Tibial nerve (tissue), 4 donors: ENCODE data around the gene PSEN2. TPM values are rescaled to one million over a fixed set of nuclear protein-coding genes. Genes with fewer than 3 reads are reported as not detected.
"Not testable (repeated sequence)": the region's sequence is repeated elsewhere in the genome, so short reads cannot be mapped to it uniquely, and the experiment has no call there.

Experiments
- DNase-seq, 2 donors: peaks; one replicate each; pipeline ENCODE4 v3.0.0-alpha.2; 2019; ENCODE audit warnings: low spot score in 2 of 2
- H3K27ac ChIP-seq, 4 donors: fragments of 200-600 bp; sonication (generic) in 3 of 4; one replicate each; pipeline ENCODE4 v1.5.1; 2017 to 2019; ENCODE audit warnings: mild to moderate bottlenecking in 1 of 4
- H3K27me3 ChIP-seq, 2 donors: fragments of 200-600 bp; sonication (generic) in 1 of 2; one replicate each; pipeline versions ENCODE4 v1.5.1 to v1.6.0; 2017 to 2019
- H3K36me3 ChIP-seq, 3 donors: fragments of 200-600 bp; sonication (generic); one replicate each; pipeline ENCODE4 v1.5.1; 2018 to 2019
- H3K4me1 ChIP-seq, 4 donors: fragments of 200-600 bp; sonication (generic) in 3 of 4; one replicate each; pipeline ENCODE4 v1.5.1; 2017 to 2019
- H3K4me3 ChIP-seq, 4 donors: fragments of 200-600 bp; sonication (generic) in 3 of 4; one replicate each; pipeline ENCODE4 v1.5.1; 2017 to 2019; ENCODE audit warnings: mild to moderate bottlenecking in 1 of 4, moderate library complexity in 1 of 4
- H3K9me3 ChIP-seq, 4 donors: fragments of 200-600 bp; sonication (generic) in 3 of 4; one replicate each; pipeline ENCODE4 v1.5.1; 2017 to 2019
- EP300 ChIP-seq, 2 donors: sonication (generic); formaldehyde crosslinking; IDR thresholded peaks; one replicate each; pipeline ENCODE4 v1.6.1; 2017; ENCODE audit warnings: antibody characterized with exemption in 2 of 2, mild to moderate bottlenecking in 1 of 2
- POLR2A ChIP-seq, 2 donors: fragments of 450-650 bp; IDR thresholded peaks; one replicate each; pipeline ENCODE4 v1.6.1; 2017; ENCODE audit warnings: antibody characterized with exemption in 2 of 2, mild to moderate bottlenecking in 2 of 2, moderate library complexity in 2 of 2
- WGBS, 2 donors: methylation state at CpG; one replicate each; pipeline ENCODE4 v1.1.5; 2018; 5-methylcytosine and 5-hydroxymethylcytosine counted together
- total RNA-seq, 4 donors: library from RNA; depleted of rRNA; stranded (reverse); fragments of >200 nt; gene quantifications; one replicate each; pipeline ENCODE4 v1.1.0, GENCODE V29; 2016
- TF ChIP-seq, protein P1 (sequence below), 5 experiments: fragments of 200-600 bp in 3 of 5; fragments of 450-650 bp in 2 of 5; sonication (generic) in 3 of 5; IDR thresholded peaks; one replicate each; pipeline ENCODE4 v1.5.1; 2016 to 2019; ENCODE audit warnings: antibody characterized with exemption in 5 of 5, mild to moderate bottlenecking in 3 of 5, moderate library complexity in 2 of 5

Gene PSEN2
- total RNA-seq, 4 donors from 2014 or later: 30.8 to 49.2 (median 40.9) TPM

DNA sequence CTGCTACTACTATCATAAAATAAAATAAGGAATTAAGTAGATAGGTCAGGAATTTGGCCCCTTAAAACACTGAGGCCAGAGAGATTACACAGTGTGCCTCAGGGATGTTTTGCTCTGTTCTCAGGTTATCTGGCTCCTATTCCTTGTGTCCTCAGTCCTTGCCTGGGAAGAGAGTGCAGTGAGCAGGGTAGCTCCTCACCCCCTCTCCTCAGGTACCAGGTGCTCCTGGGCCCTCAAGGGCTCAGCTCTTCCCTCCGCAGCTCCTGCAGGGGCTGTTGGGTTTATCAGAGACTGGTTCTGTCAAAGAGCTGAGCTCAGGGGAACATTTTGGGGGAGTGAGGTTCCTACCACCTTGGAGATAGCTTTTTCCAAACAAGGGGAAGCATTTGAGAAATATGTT is 49.6 kb downstream of the PSEN2 start:
- Histone ChIP-seq H3K36me3 (peaks cover 0 to 28% (median 0%) of the 10 kb centered on the region in 3 donors), H3K4me3 (no peak overlapping the region), H3K27me3 (no peaks in the 10 kb centered on the region), H3K27ac (no peak overlapping the region), H3K4me1 (no peaks in the 10 kb centered on the region), H3K9me3 (no peaks in the 10 kb centered on the region)
- DNase-seq: no peak
- 88 to 100% methylated on average over 1 of the region's 1 CpG for WGBS, 2 donors
- TF ChIP-seq, protein P1, sequence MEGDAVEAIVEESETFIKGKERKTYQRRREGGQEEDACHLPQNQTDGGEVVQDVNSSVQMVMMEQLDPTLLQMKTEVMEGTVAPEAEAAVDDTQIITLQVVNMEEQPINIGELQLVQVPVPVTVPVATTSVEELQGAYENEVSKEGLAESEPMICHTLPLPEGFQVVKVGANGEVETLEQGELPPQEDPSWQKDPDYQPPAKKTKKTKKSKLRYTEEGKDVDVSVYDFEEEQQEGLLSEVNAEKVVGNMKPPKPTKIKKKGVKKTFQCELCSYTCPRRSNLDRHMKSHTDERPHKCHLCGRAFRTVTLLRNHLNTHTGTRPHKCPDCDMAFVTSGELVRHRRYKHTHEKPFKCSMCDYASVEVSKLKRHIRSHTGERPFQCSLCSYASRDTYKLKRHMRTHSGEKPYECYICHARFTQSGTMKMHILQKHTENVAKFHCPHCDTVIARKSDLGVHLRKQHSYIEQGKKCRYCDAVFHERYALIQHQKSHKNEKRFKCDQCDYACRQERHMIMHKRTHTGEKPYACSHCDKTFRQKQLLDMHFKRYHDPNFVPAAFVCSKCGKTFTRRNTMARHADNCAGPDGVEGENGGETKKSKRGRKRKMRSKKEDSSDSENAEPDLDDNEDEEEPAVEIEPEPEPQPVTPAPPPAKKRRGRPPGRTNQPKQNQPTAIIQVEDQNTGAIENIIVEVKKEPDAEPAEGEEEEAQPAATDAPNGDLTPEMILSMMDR (IDR thresholded peaks at IDR 0.05): no peak
- TF ChIP-seq POLR2A (IDR thresholded peaks at IDR 0.05) (no peak), EP300 (IDR thresholded peaks at IDR 0.05) (no peak)

DNA sequence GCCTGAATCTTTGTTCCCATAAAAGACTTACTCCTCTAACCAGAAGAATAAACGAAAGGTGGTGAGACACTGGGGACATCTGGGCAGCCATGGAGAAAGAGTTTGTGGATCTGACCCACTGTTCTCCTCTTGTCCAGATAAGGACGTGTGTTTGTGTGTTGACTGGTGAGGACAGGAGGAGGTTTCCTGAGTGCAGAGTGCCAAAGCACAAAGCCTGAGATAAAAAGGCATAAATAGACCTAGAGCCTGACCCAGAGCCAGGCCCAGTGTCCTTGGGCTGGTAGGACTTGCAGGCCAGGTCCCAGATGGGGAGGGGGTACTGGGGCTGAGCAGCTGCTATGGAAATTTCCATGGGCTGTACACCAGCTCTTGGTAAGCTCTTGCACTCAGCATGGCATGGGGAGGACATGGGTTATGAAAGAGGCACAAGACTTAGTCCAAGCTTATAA is 50.1 kb downstream of the PSEN2 start:
- Histone ChIP-seq H3K4me3 (no peak overlapping the region), H3K36me3 (peaks cover 0 to 26% (median 0%) of the 10 kb centered on the region in 3 donors), H3K27ac (no peak overlapping the region), H3K9me3 (no peaks in the 10 kb centered on the region), H3K4me1 (no peaks in the 10 kb centered on the region), H3K27me3 (no peaks in the 10 kb centered on the region)
- TF ChIP-seq EP300 (IDR thresholded peaks at IDR 0.05): no peak
- 91 to 93% methylated on average over 2 of the region's 2 CpGs for WGBS, 2 donors
- no peak for DNase-seq

DNA sequence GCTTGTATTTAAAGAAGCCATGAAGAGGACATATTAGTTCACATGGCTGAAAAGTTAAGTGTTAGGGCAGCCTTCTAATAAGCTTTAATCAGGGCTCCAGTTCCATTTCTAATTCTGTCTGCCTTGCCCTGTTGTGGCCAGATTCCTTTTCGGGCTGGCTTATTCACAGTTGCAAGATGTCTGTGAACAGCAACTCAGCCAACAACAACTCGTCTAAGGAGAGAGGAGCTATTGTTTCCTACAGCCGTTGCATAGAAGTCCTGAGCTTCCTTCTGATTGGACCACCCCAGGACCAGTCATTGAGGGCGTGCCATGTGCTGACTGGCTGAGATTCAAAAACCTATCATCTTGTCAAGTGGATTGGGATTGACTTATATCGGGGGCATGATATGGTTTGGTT is 51.1 kb downstream of the PSEN2 start:
- 55 to 71% methylated on average over 5 of the region's 5 CpGs for WGBS, 2 donors
- Histone ChIP-seq H3K27ac (no peak overlapping the region), H3K36me3 (peaks cover 0 to 23% (median 0%) of the 10 kb centered on the region in 3 donors), H3K27me3 (no peaks in the 10 kb centered on the region), H3K9me3 (no peaks in the 10 kb centered on the region), H3K4me3 (no peak overlapping the region), H3K4me1 (no peaks in the 10 kb centered on the region)
- DNase-seq: no peak
- TF ChIP-seq, protein P1 (IDR thresholded peaks at IDR 0.05): no peak
- no peak for TF ChIP-seq POLR2A (IDR thresholded peaks at IDR 0.05)

DNA sequence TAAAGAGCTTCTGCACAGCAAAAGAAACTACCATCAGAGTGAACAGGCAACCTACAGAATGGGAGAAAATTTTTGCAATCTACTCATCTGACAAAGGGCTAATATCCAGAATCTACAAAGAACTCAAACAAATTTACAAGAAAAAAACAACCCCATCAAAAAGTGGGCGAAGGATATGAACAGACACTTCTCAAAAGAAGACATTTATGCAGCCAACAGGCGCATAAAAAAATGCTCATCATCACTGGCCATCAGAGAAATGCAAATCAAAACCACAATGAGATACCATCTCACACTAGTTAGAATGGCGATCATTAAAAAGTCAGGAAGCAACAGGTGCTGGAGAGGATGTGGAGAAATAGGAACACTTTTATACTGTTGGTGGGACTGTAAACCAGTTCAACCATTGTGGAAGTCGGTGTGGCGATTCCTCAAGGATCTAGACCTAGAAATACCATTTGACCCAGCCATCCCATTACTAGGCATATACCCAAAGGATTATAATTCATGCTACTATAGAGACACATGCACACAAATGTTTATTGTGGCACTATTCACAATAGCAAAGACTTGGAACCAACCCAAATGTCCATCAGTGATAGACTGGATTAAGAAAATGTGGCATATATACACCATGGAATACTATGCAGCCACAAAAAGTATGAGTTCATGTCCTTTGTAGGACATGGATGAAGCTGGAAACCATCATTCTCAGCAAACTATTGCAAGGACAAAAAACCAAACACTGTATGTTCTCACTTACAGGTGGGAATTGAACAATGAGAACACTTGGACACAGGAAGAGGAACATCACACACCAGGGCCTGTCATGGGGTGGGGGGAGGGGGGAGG is 59.1 kb downstream of the PSEN2 start:
- WGBS, 2 donors: 96 to 98% methylated on average over 5 of the region's 5 CpGs
- H3K9me3 ChIP-seq, H3K4me1 ChIP-seq, H3K27ac ChIP-seq, H3K36me3 ChIP-seq, H3K27me3 ChIP-seq, H3K4me3 ChIP-seq, DNase-seq: not testable (repeated sequence)

DNA sequence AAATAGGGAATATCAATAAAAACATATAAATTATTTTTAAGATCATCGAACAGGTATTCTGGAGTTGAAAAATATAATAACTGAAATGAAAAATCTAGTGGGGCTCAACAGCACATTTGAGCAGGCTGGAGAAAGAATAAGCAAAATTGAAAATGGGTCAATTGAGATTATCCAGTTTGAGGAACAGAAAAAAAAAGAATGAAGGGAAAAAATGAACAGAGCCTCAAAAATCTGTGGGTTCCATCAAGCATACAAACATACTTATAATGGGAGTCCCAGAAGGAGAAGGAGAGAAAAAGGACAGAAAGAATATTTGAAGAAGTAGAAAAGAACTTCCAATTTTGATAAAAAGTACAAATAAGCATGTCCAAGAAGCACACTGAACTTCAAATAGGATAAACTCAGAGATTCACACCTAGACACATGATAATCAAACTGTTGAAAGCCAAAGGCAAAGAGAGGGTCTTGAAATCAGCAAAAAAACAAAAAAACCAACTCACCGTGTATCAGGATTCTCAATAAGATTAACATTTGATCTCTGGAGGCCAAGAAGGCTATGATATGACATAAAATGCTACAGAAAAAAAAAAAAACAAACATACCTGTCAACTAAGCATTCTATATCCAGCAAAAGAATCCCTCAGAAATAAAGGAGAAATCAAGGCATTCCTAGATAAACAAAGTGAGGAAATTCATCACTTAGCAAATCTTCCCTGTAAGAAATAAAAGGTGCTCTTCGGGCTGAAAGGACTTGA is 64.2 kb downstream of the PSEN2 start:
- TF ChIP-seq, protein P1 (IDR thresholded peaks at IDR 0.05): no peak
- no peak for TF ChIP-seq EP300 (IDR thresholded peaks at IDR 0.05)
- TF ChIP-seq POLR2A (IDR thresholded peaks at IDR 0.05): no peak

More for the DNA sequence above, 64.2 kb downstream of the PSEN2 start:
- peaks cover 0 to 18% (median 0%) of the 10 kb centered on the region in 4 donors for H3K9me3 ChIP-seq
- no peak overlapping the region for H3K4me3 ChIP-seq
- H3K27me3 ChIP-seq: no peaks in the 10 kb centered on the region
- 81 to 97% methylated on average over 3 of the region's 3 CpGs for WGBS, 2 donors
- no peaks in the 10 kb centered on the region for H3K36me3 ChIP-seq
- H3K4me1 ChIP-seq: peaks cover 0 to 10% (median 9%) of the 10 kb centered on the region in 4 donors
- no peak for DNase-seq
- H3K27ac ChIP-seq: no peak overlapping the region
